ENCODE results near the gene MYRF.

- TF ChIP-seq POLR2AphosphoS5 (IDR thresholded peaks at IDR 0.05; ENCODE audit: borderline replicate concordance, low read depth, low read length) = no peak
- no peak for TF ChIP-seq EZH2 (IDR thresholded peaks at IDR 0.05)
These were observed 3.7 kb downstream of the MYRF start for GRCh38 chr11:61756147-61756451.

All from SK-N-MC (cell line).